DMS153 (cell line): Measurements from ENCODE around the gene DPM2.
A peak's percentile ranks its signal among the peaks of the same experiment; 100 is the strongest.

Experiments
- DNase-seq: peaks from one replicate; lab custom pipeline; 2025; lab: John Stamatoyannopoulos, UW

The DPM2 gene

DNA sequence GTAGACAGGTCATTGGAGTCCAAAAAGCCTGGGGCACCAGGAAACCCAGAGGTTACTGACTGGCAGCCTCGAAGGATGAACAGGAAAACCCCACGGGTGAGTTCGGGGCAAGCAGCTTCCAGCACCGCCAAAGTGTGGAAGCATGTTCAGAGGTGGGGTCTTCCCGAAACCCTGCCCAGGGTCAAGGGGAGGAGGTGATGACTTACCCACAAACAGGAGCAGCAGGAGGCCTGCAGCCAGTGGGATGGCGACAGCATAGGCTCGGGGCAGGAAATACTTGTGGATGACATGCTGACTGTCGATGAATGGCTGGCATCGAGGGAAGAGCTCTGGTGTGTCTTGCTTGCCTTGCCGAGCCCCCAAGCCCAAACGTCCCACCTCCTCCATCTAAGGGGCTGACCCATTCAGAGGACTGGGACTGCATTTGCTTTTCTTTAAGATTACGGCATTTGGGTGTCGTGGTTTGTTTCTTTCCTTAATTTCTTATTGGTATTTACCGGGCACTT lies 1.3 kb downstream of the DPM2 start:
- no peak for DNase-seq

- no peak for DNase-seq
Measured at GRCh38 chr9:127935765-127936221, 1.9 kb downstream of the DPM2 start.

DNA sequence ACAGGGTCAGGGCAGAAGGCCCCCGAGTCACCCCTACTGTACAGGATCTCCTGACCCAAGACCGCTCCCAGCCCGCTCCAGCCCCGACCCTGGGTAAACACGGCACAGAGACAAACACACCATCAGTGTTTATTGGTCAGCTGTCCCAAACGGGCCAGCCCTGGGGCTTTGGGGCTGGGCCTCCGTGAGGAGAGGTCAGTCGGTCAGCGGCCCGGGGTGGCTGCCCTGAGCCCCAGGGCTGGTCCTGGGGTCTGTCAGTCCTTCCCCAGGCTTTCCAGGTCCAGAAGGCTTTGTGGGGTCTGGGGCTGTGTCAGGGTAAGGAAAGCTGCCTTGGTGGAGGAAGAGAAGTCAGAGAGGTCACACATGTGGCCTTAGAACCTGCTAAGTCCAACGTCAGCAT lies 2.7 kb downstream of the DPM2 start:
- DNase-seq, result no peak

DNA sequence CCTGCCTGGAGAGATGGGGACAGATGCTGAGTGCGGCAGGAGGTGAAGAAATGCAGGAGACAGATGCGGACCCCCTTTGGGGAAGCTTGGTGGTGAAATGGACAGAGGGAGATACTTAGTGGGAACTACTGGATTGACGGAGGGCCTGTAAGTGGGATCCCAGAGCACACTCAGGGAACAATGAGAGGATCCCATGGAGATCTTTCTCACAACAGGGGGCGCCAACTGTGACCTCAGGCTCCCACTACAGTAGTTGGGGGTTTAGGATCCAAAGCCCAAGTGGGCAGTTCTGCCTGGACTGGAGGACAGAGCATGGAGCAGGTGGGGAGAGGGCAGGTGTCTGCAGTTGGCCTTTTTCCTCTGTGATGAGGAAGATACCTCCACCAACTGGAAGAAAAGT lies 3.4 kb downstream of the DPM2 start:
- no peak for DNase-seq

GRCh38 chr9:127931092-127931881 lies 6.4 kb downstream of the DPM2 start:
- peak; percentile 72 for DNase-seq

DNA sequence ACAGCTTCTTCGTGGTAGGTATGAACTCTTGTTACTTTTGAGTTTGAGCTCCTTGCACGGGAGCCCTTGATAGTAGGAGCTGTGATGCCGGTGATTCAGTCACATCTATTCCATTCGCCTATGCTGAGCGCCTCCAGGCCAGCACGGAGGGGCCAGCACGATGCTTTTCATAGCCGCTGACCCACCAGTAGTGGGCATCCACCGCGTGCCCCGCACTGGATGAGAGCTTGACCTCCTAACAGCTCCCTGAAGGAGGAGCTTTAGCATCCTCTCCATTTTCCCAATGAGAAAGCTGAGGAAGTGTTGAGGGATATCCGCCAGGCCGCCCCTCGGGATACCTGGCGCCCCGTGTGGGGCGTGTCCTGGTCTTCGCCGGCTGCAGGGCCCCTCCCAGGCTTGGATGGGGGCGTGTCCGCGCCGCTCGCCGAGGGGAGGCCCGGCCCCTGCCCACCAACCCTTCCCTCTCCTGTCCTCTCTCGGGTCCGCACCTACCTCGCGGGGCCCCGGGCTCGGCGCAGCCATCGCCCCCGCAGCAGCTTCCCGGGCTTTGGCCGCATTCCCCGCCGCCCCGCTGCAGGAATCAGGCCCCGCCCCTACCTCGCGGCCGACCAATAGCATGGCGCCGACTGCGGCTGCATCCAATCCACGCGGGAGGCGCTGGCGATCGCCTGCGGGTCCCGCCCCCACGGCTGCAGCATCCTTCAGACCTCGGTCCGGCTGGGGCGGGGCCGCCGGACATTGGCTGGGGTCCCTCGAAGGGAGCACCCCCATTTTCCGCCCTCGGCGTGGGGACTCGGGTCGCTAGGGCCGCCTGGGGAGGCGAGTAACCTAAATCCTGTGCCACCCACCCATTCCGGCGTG lies 7.2 kb downstream of the DPM2 start, which contains the start of gene PIP5KL1:
TSS of gene PIP5KL1 (minus strand) at position 547 of the 861 bp plus-strand sequence. CDS start at position 522, 25 bp downstream.
- peak; percentile 54 for DNase-seq

GRCh38 chr9:127929625-127929979 lies 8.1 kb downstream of the DPM2 start:
- DNase-seq, result no peak

- DNase-seq, result no peak
Measured at GRCh38 chr9:127928676-127929624, 8.7 kb downstream of the DPM2 start.

DNA sequence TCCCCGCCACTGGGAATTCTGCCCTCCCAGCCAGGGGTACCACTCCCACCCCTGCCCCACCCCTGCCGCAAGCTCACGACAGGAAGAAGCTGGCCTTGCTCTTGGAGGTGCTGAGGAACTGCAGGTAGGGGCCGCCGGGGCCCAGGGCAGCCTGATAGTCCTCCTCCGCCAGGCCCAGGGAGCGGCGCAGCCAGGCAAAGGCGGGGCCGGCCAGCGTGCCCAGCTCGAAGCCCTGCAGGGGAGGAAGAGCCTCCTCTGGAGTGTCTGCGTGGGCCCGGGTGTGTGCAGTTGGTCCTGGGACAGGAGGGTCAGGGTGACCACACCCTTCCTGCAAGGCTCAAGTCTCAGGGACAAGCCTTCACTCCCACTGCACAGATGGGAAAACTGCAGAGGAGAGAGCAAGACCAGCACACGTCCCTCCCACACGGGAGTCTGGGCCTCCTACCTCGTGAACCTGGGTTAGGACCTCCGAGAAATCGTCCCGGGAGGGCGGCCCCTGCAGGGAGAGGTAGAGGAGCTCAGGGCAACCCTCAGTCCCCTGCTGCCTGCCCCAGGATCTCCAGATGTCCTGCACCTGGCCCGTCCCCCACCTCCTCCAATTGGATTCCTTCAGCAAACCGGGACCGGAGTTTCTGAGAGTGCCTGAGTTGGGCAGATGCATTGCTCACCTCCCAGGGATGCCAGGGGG lies 9.5 kb downstream of the DPM2 start:
- no peak for DNase-seq

- peak; percentile 52 for DNase-seq
Measured at GRCh38 chr9:127927201-127927987, 10.3 kb downstream of the DPM2 start.

- no peak for DNase-seq
Measured at GRCh38 chr9:127926906-127927200, 10.8 kb downstream of the DPM2 start.

DNA sequence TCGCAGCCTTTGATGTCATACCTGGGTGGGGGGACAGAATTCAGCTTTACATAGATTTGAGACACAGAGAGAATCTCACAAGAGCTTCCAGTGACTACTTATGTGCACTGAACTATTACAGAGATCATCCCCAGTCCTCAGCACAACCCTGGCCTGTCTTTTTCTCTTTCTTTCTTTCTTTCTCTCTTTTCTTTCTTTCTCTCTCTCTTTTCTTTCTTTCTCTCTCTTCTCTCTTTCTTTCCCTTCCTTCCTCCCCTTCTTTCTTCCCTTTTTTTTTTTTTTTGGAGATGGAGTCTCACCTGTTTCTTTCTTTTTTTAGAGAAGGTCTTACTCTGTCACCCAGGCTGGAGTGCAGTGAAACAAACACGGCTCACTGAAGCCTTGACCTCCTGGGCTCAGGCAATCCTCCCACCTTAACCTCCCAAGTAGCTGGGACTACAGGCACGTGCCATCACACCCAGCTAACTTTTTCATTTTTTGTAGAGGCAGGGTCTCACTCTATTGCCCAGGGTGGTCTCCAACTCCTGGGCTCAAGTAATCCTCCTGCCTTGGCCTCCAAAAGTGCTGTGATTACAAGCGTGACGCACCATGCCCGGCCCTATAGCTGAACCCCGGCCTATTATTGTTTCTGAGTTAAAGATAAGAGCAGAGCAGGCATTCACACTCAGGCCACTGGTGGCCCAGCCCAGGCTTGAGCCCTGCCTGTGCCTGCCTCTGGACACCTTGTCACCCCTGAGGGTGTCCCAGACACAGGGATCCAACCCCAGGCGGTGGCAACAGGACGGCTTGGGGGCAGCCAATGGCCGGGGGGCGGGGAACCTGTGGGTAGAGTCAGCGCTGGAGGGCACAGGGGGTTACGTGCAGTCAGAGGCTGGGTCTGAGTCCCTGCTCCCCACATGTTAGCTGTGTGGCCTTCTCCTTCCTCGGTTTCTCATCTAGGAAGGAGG lies 11.4 kb downstream of the DPM2 start:
- DNase-seq, result no peak

DNA sequence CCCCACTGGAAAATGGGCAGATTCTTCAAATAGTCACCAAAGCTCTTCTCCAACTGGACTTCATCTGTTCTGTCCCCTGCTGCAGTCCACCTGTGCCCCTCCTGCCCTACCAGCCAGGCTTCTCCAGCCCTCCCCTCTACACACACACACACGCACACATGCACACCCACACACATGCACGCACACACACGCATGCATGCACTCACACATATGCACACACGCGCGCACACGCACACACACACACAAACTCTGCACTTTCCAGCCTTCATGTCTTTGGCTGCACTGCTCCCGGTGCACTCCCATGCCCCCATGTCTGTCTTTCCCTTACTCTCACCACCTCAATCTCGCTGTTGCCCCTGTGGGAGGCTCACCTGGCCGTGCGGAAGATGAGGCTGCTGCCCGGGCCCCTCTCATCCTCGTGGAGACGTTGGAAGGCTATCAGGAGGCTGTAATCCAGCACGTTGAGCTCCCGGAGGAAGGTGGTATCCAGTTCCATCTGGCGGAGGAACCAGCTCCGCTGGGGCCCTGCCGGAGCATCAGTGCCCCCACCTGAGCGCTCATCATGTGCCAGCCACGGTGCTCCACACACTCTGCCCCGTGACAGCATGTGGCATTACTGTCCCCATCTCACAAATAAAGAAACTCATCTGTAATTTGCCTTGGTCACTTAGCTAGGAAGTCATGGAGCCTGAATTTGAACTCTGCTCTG lies 12.8 kb downstream of the DPM2 start:
- no peak for DNase-seq

GRCh38 chr9:127923771-127924170 lies 13.9 kb downstream of the DPM2 start:
- DNase-seq, result no peak

GRCh38 chr9:127923046-127923445 lies 14.6 kb downstream of the DPM2 start:
- DNase-seq, result no peak

DNA sequence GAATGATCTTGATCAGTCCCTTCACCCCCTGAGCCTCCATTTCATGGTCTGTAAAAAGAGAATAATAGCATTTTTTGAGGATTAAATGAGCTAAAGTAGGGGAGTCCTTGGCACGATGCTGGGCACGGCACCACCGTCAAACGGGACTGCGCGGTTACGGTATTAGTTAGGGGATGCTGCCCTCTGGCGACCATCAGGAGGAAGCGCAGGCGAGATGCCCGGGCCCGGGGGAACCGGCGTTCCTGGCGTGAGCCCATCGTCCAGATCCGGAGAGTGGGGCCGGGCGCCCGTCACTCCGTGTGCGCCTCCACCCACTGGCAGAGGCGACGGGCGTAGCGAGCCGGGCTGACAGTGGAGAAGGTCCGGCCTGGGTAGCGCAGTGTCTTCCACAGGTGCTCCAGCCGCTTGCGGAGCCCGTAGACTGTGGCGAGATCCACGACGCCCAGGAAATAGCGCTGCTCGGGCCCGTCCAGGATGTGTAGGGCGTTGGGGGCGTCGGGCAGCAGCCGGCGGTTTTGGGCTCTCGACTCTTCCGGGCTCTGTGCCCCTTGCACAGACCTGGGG lies 16.0 kb downstream of the DPM2 start:
- no peak for DNase-seq

DNA sequence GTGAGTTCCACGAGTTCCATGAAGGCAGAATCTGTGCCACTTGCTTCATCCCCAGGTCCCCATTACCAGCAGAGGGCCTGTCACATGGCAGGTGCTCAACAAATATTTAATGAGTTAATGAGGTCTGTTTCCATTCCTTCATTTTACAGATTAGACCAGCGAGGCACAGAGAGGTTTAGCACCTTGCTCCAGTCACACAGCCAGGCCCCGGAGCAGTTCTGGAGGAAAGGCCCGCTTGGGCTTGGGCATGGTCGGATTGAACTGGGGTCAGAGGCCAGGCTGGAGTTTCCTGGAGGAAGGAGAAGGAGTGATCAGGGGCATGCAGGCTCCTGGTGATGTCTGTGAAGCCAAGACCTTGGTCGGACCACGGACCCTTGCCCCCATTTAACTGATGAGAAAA lies 16.9 kb downstream of the DPM2 start:
- no peak for DNase-seq

DNA sequence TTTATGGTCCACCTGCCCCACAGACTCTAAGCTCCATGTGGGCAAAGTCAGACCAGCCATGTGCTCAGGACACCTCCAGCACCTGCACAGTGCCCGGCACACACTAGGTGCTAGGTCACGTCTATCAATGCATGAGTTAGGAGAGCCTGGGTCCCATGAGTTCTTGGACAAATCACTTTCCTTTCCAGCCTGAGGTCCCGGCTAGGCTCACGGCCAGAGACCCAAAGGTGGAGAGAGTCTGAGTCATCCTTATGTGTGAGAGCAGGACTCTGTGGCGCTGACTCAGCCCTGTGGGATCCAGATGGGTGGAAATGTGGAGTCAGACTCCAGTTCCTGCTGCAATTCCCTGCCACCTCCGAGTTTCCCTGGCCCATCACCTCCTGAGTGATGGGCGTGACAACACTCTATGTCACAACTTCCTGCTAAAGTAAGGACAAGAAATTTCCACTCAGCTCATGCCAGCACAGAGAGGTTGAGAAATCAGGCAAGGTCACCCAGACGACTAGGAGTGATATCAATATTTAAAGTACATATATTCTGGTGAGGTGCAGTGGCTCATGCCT lies 18.3 kb downstream of the DPM2 start:
- no peak for DNase-seq
